Astrocyte of the cerebellum (primary cell): ENCODE data around the gene TASP1.

Experiments used
- DNase-seq: peaks from one replicate; pipeline ENCODE4 v3.0.0-alpha.2; 2011; ENCODE audit warnings: low read depth
- H3K4me3 ChIP-seq: 2 replicates; pipeline ENCODE4 v1.5.1; 2011; ENCODE audit warnings: mild to moderate bottlenecking, low read depth, low read length, moderate library complexity
- CTCF ChIP-seq: IDR thresholded peaks from 2 replicates; pipeline ENCODE4 v1.5.1; 2012; ENCODE audit warnings: low read length, low read depth, moderate library complexity, mild to moderate bottlenecking; ENCODE audit errors: missing control alignments
- in situ Hi-C: cut with HindIII; loops from 2 replicates; pipeline ENCODE4 v1.10.0; 2017; ENCODE audit warnings: low sequenced_read_pairs

The TASP1 gene

GRCh38 chr20:13400453-13400852 is 238.3 kb downstream of the TASP1 start:
- DNase-seq, result no peak
- TF ChIP-seq CTCF, result no peak
- H3K4me3 ChIP-seq, result no peak overlapping the region
- in situ Hi-C loops, result no loop called here

- in situ Hi-C loops, result no loop called here
- TF ChIP-seq CTCF, result no peak
- H3K4me3 ChIP-seq, result no peak overlapping the region
- no peak for DNase-seq
Observed at GRCh38 chr20:13397300-13397724, 241.4 kb downstream of the TASP1 start.

- TF ChIP-seq CTCF, result no peak
- H3K4me3 ChIP-seq, result no peak overlapping the region
- DNase-seq, result no peak
- in situ Hi-C loops, result no loop called here
Observed at GRCh38 chr20:13396826-13397225, 241.9 kb downstream of the TASP1 start.

- no peak overlapping the region for H3K4me3 ChIP-seq
- DNase-seq, result no peak
- TF ChIP-seq CTCF, result no peak
- in situ Hi-C loops, result no loop called here
Observed at GRCh38 chr20:13396022-13396421, 242.7 kb downstream of the TASP1 start.

- in situ Hi-C loops, result no loop called here
- no peak for DNase-seq
- H3K4me3 ChIP-seq, result no peak overlapping the region
- no peak for TF ChIP-seq CTCF
Observed at GRCh38 chr20:13395232-13395631, 243.5 kb downstream of the TASP1 start.

- H3K4me3 ChIP-seq, result no peak overlapping the region
- in situ Hi-C loops, result no loop called here
- TF ChIP-seq CTCF, result no peak
- no peak for DNase-seq
Observed at GRCh38 chr20:13392391-13392790, 246.3 kb downstream of the TASP1 start.

- in situ Hi-C loops, result no loop called here
- H3K4me3 ChIP-seq, result no peak overlapping the region
- DNase-seq, result no peak
- TF ChIP-seq CTCF, result no peak
Observed at GRCh38 chr20:13389115-13389514, 249.6 kb downstream of the TASP1 start.
